ENCODE data around the gene G6PC1.

- TF ChIP-seq LEF1 (IDR thresholded peaks at IDR 0.05; ENCODE audit: borderline replicate concordance) (no peak), FOXA1 (IDR thresholded peaks at IDR 0.05) (no peak)
Observed at GRCh38 chr17:42866631-42867575, 33.7 kb upstream of the G6PC1 start.

Data from HEK293T (cell line).